Adrenal gland (tissue), 12 donors: ENCODE data around the gene TYK2. TPM values are rescaled to one million over a fixed set of nuclear protein-coding genes. Genes with fewer than 3 reads are reported as not detected.

Experiments
- DNase-seq, 7 donors: peaks; one replicate each; pipeline ENCODE4 v3.0.0-alpha.2; 2019 to 2020
- H3K27ac ChIP-seq, 5 donors: fragments of 200-600 bp; sonication (generic) in 4 of 5; 1 replicate in 3 of 5; 2 replicates in 2 of 5; pipeline versions ENCODE4 v1.5.1 to v1.8.0; 2016 to 2020; ENCODE audit warnings: mild to moderate bottlenecking in 1 of 5
- H3K27me3 ChIP-seq: fragments of 200-600 bp; 2 replicates; pipeline ENCODE4 v1.8.0; 2021
- H3K36me3 ChIP-seq, 2 donors: fragments of 200-600 bp; replicated peaks in 1 of 2; 1 replicate in 1 of 2; 2 replicates in 1 of 2; pipeline versions ENCODE4 v1.5.1 to v1.8.0; 2018 to 2022
- H3K4me1 ChIP-seq, 2 donors: fragments of 200-600 bp; replicated peaks in 1 of 2; 1 replicate in 1 of 2; 2 replicates in 1 of 2; pipeline versions ENCODE4 v1.5.1 to v1.8.0; 2018 to 2021
- H3K4me3 ChIP-seq, 4 donors: fragments of 200-600 bp; sonication (generic) in 3 of 4; one replicate each; pipeline ENCODE4 v1.5.1; 2016 to 2018
- H3K9me3 ChIP-seq, 3 donors: fragments of 200-600 bp; sonication (generic) in 1 of 3; replicated peaks in 1 of 3; 1 replicate in 2 of 3; 2 replicates in 1 of 3; pipeline versions ENCODE4 v1.5.1 to v1.8.0; 2016 to 2021
- CTCF ChIP-seq, 6 experiments: fragments of 450-650 bp in 4 of 6; fragments of 200-600 bp in 2 of 6; sonication (generic) in 1 of 6; IDR thresholded peaks; 1 replicate in 5 of 6; 2 replicates in 1 of 6; pipeline versions ENCODE4 v1.5.1 to v1.8.0; 2016 to 2021; ENCODE audit warnings: antibody characterized with exemption in 6 of 6, mild to moderate bottlenecking in 2 of 6, moderate library complexity in 1 of 6
- POLR2A ChIP-seq, 2 donors: fragments of 450-650 bp; IDR thresholded peaks; one replicate each; pipeline ENCODE4 v1.6.1; 2017; ENCODE audit warnings: antibody characterized with exemption in 2 of 2, mild to moderate bottlenecking in 2 of 2, moderate library complexity in 1 of 2
- WGBS, 4 donors: extraction: QIAGEN DNeasy Blood & Tissue Kit in 2 of 4; methylation state at CpG; one replicate each; pipeline versions ENCODE4 v1.1.5 to v1.1.7; 2013 to 2017; 5-methylcytosine and 5-hydroxymethylcytosine counted together
- intact Hi-C, 2 donors: fragments of 100-400 bp; cut with DNase I; formaldehyde crosslinking; loops; one replicate each; pipeline versions ENCODE4 v1.14.1 to v1.15.0; 2022 to 2023
- polyA plus RNA-seq, 3 donors: library from polyadenylated mRNA; stranded (reverse); fragments of 200-250 nt in 2 of 3; fragments of 350-450 nt in 1 of 3; fragmentation: Illumina TruSeq in 1 of 3; extraction: RNeasy Lipid Tissue Mini Kit (QIAGEN cat#74804) in 1 of 3; gene quantifications; one replicate each; pipeline ENCODE4 v1.2.3, GENCODE V29; 2013 to 2014
- total RNA-seq, 9 donors: library from RNA; depleted of rRNA in 4 of 9; stranded (reverse); fragments of >200 nt in 4 of 9; fragments of 120-200 nt in 1 of 9; fragmentation: NEBNext Ultra II Directional in 1 of 9; extraction: Animal tissue kit (Norgen Biotek cat#: 25700) in 1 of 9; gene quantifications; one replicate each; pipeline versions ENCODE4 v1.1.0 to v1.2.4, GENCODE V29; 2013 to 2023
- donor health status: healthy with polysubstance abuse.
- donor health status: Bipolar disorder and iron deficiency.
- donor health status: DM: yes; HTN: yes; CAD: no.
- donor health status: DM: no; HTN: no; CAD: no.
- donor health status: DM: no; HTN: no; CAD: no.
- donor health status: DM: yes; HTN: yes; CAD: no.

TYK2 gene
- total and polyA plus RNA-seq, 12 donors: 56.1 to 408 (median 104) TPM

DNA sequence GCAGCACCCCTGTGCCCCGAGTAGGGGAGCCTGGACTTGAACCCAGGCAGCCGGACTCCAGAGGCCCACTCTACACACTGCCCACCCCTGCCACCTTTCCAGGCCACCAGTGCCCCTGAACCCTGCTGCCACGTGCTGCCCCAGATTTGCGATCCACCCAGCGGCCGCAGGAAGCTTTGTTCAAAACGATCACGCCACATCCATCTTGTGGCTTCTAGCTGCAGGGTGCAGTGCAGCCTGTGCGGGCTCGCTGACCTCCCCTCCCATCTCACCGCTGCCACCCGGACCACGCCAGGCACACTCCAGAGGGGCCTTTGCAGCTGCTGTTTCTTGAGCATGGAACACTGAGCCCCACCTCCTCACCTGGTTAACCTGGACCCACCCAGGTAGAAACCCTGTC is 50.8 kb downstream of the TYK2 start:
- DNase-seq: no peak
- no peak for TF ChIP-seq CTCF (IDR thresholded peaks at IDR 0.05)
- no peak for TF ChIP-seq POLR2A (IDR thresholded peaks at IDR 0.05)
- H3K36me3 ChIP-seq: peaks cover 0 to 57% of the 10 kb centered on the region in 2 donors

DNA sequence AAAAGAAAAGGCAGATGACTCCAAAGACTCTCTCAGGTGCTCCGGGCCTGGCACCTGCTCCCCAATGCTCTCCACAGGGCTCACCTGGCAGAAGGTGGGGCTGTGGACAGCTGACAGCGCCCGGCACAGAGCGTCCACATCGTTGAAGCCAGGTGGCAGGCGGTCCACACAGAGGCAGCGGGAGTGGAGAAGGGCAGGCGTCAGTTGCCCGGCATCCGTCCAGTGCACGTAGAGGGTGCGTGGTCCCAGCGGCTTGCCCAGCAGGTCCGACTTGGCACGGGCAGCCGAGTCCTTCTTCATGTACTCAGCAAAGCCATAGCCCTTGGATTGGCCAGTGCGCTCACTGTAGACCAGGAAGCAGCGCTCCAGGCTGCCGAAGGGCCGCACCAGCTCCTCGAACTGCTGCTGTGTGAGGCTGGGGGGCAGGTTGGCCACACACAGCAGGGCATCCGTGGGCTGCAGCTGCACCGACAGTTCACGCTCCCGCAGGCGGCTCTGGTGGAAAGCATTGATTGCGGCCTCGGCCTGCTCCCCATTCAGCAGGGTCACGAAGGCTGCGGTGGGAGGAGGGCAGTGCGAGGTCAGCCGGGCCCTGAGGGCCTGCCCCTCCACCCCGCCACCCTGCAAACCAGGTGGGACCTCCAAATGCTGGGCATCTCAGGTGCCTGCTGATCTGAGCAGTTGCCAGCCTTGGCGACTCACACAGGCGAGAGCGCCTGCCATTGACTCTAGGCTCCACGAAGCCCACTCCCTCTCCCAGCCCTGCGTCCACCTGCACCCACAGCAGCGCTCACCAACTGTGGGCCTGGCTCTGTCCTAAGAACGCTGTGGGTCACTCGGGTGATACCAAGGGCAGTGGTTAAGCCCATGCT is 51.6 kb downstream of the TYK2 start:
- Histone ChIP-seq H3K27me3 (no peaks in the 10 kb centered on the region), H3K27ac (no peak overlapping the region), H3K36me3 (peaks cover 0 to 63% of the 10 kb centered on the region in 2 donors), H3K4me1 (peaks cover 7 to 11% of the 10 kb centered on the region in 2 donors), H3K9me3 (no peaks in the 10 kb centered on the region), H3K4me3 (no peak overlapping the region)
- TF ChIP-seq POLR2A (IDR thresholded peaks at IDR 0.05): no peak
- no peak for TF ChIP-seq CTCF (IDR thresholded peaks at IDR 0.05)
- DNase-seq: no peak
- 93 to 97% (median 94%) methylated on average over 17 to 41 of the region's 41 CpGs for WGBS, 4 donors
- intact Hi-C loops: no loop called here

More for the DNA sequence above, 50.8 kb downstream of the TYK2 start:
- Histone ChIP-seq H3K9me3 (no peaks in the 10 kb centered on the region), H3K4me3 (no peak overlapping the region), H3K27me3 (no peaks in the 10 kb centered on the region), H3K4me1 (peaks cover 13 to 17% of the 10 kb centered on the region in 2 donors), H3K27ac (no peak overlapping the region)
- 90 to 94% (median 91%) methylated on average over 11 to 13 of the region's 13 CpGs for WGBS, 4 donors
- intact Hi-C loops: no loop called here

GRCh38 chr19:10327793-10328192 is 52.6 kb downstream of the TYK2 start:
- no peak overlapping the region for H3K27ac ChIP-seq
- intact Hi-C loops: no loop called here
- 89 to 92% (median 91%) methylated on average over 6 to 7 of the region's 7 CpGs for WGBS, 4 donors
- H3K4me1 ChIP-seq: peaks cover 5 to 11% of the 10 kb centered on the region in 2 donors
- H3K36me3 ChIP-seq: peaks cover 0 to 73% of the 10 kb centered on the region in 2 donors
- no peaks in the 10 kb centered on the region for H3K9me3 ChIP-seq
- no peak for DNase-seq
- no peak overlapping the region for H3K4me3 ChIP-seq
- H3K27me3 ChIP-seq: no peaks in the 10 kb centered on the region
- TF ChIP-seq POLR2A (IDR thresholded peaks at IDR 0.05) (no peak), CTCF (IDR thresholded peaks at IDR 0.05) (no peak)

- 83 to 89% (median 88%) methylated on average over 8 of the region's 8 CpGs for WGBS, 4 donors
- intact Hi-C loops: no loop called here
- Histone ChIP-seq H3K27me3 (no peaks in the 10 kb centered on the region), H3K27ac (no peak overlapping the region), H3K4me3 (no peak overlapping the region), H3K9me3 (no peaks in the 10 kb centered on the region), H3K36me3 (peaks cover 0 to 93% of the 10 kb centered on the region in 2 donors), H3K4me1 (no peaks in the 10 kb centered on the region)
- TF ChIP-seq CTCF (IDR thresholded peaks at IDR 0.05): no peak
- no peak for TF ChIP-seq POLR2A (IDR thresholded peaks at IDR 0.05)
- DNase-seq: no peak
Measured at GRCh38 chr19:10325732-10326131, 54.6 kb downstream of the TYK2 start.
